Stimulated activated naive CD8-positive, alpha-beta T cell treated with anti-CD3 and anti-CD28 coated beads, Interleukin-15, Interleukin-2, amounts not matched to agents 100 U/mL and 50 U/mL, for 24 hours (primary cell): ENCODE measurements around the gene ZNF716.
"Not testable (repeated sequence)": the region's sequence is repeated elsewhere in the genome, so short reads cannot be mapped to it uniquely, and the experiment has no call there.

ENCODE experiments used
- ATAC-seq: fragments of 150-1000 bp; cut with Tn5 transposase; one replicate; pipeline ENCODE4 v1.10.0; 2021
- DNase-seq: peaks from one replicate; pipeline ENCODE4 v3.0.0; 2021

The ZNF716 gene

GRCh38 chr7:57449904-57450303, at the start of gene ZNF716:
Gene ZNF716, plus strand, starts transcription at chr7:57450177. Its CDS starts 112 bp downstream, at chr7:57450289.
- ATAC-seq: no peak

GRCh38 chr7:57400531-57401155, 49.3 kb upstream of the ZNF716 start:
- ATAC-seq: no peak

More at GRCh38 chr7:57449904-57450303, at the start of gene ZNF716:
- DNase-seq: no peak

GRCh38 chr7:57403051-57403450, 46.9 kb upstream of the ZNF716 start:
- ATAC-seq, DNase-seq: not testable (repeated sequence)

More at GRCh38 chr7:57400531-57401155, 49.3 kb upstream of the ZNF716 start:
- DNase-seq: no peak

- ATAC-seq (no peak), DNase-seq (no peak)
These were observed 46.2 kb upstream of the ZNF716 start for GRCh38 chr7:57403601-57404342.

- no peak for DNase-seq
- no peak for ATAC-seq
These were observed 45.5 kb upstream of the ZNF716 start for GRCh38 chr7:57404343-57404966.

- DNase-seq: no peak
- ATAC-seq: no peak
These were observed 45.0 kb upstream of the ZNF716 start for GRCh38 chr7:57404967-57405421.

GRCh38 chr7:57407125-57407524, 42.9 kb upstream of the ZNF716 start:
- DNase-seq (no peak), ATAC-seq (no peak)

- ATAC-seq: no peak
- DNase-seq: no peak
These were observed 37.8 kb upstream of the ZNF716 start for GRCh38 chr7:57412168-57412567.

- ATAC-seq (no peak), DNase-seq (no peak)
These were observed 37.4 kb upstream of the ZNF716 start for GRCh38 chr7:57412618-57413017.

GRCh38 chr7:57413529-57414398, 36.2 kb upstream of the ZNF716 start:
- DNase-seq: no peak
- ATAC-seq: no peak

- ATAC-seq: no peak
- DNase-seq: no peak
These were observed 35.6 kb upstream of the ZNF716 start for GRCh38 chr7:57414415-57414814.

- no peak for DNase-seq
- ATAC-seq: no peak
These were observed 35.1 kb upstream of the ZNF716 start for GRCh38 chr7:57414852-57415251.

GRCh38 chr7:57415326-57415725, 34.7 kb upstream of the ZNF716 start:
- ATAC-seq: no peak
- DNase-seq: no peak

- no peak for ATAC-seq
These were observed 34.2 kb upstream of the ZNF716 start for GRCh38 chr7:57415730-57416129.

GRCh38 chr7:57416601-57417358, 33.2 kb upstream of the ZNF716 start:
- no peak for ATAC-seq

More at GRCh38 chr7:57415730-57416129, 34.2 kb upstream of the ZNF716 start:
- DNase-seq: no peak

GRCh38 chr7:57417736-57418135, 32.2 kb upstream of the ZNF716 start:
- DNase-seq (no peak), ATAC-seq (peak; percentile 32)

More at GRCh38 chr7:57416601-57417358, 33.2 kb upstream of the ZNF716 start:
- DNase-seq: no peak

- no peak for ATAC-seq
- no peak for DNase-seq
These were observed 26.2 kb upstream of the ZNF716 start for GRCh38 chr7:57423768-57424167.

GRCh38 chr7:57424515-57425238, 25.3 kb upstream of the ZNF716 start:
- no peak for ATAC-seq

GRCh38 chr7:57425239-57425944, 24.6 kb upstream of the ZNF716 start:
- DNase-seq (no peak), ATAC-seq (no peak)

More at GRCh38 chr7:57424515-57425238, 25.3 kb upstream of the ZNF716 start:
- DNase-seq: no peak
